ENCODE measurements around the gene IMMP2L. TPM values are rescaled to one million over a fixed set of nuclear protein-coding genes. Genes with fewer than 3 reads are reported as not detected.

IMMP2L gene
- total RNA-seq, 4 donors from 2014 or later, result 23.8 to 30.0 (median 27.7) TPM

DNA sequence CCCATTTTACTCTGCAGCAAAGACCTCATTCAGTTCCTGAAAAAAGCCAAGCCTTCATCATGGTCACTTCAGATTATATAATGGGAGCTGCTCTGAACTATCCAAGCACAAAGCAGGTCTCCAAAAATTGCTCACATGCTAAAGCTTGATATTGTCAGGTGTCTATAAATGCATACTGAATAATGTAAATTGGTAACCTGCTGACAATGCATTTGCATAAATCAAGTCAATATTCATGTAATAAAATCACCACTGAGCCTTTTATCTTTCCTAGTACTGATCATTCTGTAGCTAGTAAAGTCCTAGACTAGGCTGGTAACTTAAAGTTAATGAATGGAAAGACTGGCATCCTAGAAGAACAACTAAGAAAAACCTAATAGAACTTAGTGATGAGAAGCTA is 188.3 kb downstream of the IMMP2L start:
- intact Hi-C loops (cut with DNase I), result no loop called here

DNA sequence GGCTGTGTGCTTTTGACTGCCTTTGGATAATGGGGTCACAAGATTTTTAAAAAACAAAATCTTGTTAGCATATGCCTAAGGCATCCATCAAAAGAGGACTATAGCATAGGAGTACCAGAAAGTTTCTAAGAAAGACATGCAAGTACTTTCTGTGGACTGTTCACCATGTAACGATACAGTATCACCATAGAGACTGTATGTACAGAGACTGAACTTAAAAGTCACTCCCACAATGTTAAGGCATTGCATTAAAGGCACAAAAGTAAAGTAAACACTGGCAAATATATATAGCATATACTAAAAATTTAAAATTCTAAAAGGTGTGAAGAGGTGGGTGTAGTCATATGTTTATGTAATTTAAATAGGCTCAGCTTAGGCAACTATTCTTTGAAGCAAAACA is 190.9 kb downstream of the IMMP2L start:
- Histone ChIP-seq H3K27me3 (no peaks in the 10 kb centered on the region), H3K4me3 (replicated peaks in 1 of 3) (no peak overlapping the region), H3K36me3 (no peaks in the 10 kb centered on the region), H3K27ac (no peak overlapping the region), H3K9me3 (no peaks in the 10 kb centered on the region), H3K4me1 (no peaks in the 10 kb centered on the region)
- TF ChIP-seq, protein P1, sequence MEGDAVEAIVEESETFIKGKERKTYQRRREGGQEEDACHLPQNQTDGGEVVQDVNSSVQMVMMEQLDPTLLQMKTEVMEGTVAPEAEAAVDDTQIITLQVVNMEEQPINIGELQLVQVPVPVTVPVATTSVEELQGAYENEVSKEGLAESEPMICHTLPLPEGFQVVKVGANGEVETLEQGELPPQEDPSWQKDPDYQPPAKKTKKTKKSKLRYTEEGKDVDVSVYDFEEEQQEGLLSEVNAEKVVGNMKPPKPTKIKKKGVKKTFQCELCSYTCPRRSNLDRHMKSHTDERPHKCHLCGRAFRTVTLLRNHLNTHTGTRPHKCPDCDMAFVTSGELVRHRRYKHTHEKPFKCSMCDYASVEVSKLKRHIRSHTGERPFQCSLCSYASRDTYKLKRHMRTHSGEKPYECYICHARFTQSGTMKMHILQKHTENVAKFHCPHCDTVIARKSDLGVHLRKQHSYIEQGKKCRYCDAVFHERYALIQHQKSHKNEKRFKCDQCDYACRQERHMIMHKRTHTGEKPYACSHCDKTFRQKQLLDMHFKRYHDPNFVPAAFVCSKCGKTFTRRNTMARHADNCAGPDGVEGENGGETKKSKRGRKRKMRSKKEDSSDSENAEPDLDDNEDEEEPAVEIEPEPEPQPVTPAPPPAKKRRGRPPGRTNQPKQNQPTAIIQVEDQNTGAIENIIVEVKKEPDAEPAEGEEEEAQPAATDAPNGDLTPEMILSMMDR (IDR thresholded peaks at IDR 0.05), result no peak
- no peak for TF ChIP-seq POLR2A (IDR thresholded peaks at IDR 0.05)
- intact Hi-C loops (cut with DNase I), result no loop called here
- DNase-seq, result no peak
- 96 to 100% methylated on average over 1 of the region's 1 CpG for WGBS, 2 donors

More for the DNA sequence above, 188.3 kb downstream of the IMMP2L start:
- H3K4me1 ChIP-seq, result no peaks in the 10 kb centered on the region
- no peaks in the 10 kb centered on the region for H3K36me3 ChIP-seq
- no peak overlapping the region for H3K4me3 ChIP-seq (replicated peaks in 1 of 3)
- no peaks in the 10 kb centered on the region for H3K27me3 ChIP-seq
- H3K9me3 ChIP-seq, result no peaks in the 10 kb centered on the region
- no peak for DNase-seq
- TF ChIP-seq POLR2A (IDR thresholded peaks at IDR 0.05), result no peak
- H3K27ac ChIP-seq, result no peak overlapping the region

DNA sequence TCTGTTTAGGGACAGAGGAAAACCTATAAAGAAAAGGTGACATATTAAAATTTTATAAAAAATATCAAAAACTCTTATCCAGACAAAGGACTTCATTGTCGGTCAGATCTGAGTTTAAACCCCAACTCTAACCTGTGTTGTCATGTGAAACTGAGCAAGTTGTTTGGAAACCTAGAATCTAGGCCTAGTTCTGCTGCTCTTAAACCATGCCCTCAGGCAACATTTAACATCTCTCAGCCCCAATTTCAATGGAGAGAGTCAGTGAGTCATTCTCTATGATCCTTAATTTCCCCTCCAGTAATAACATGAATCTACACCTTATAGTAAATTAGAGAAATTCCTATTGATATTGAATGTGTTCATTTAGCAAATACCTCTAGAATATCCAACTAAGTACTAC is 192.3 kb downstream of the IMMP2L start:
- TF ChIP-seq, protein P1 (IDR thresholded peaks at IDR 0.05), result no peak
- no peak for TF ChIP-seq POLR2A (IDR thresholded peaks at IDR 0.05)
- intact Hi-C loops (cut with DNase I), result no loop called here
- DNase-seq, result no peak
- Histone ChIP-seq H3K9me3 (no peaks in the 10 kb centered on the region), H3K36me3 (no peaks in the 10 kb centered on the region), H3K4me3 (replicated peaks in 1 of 3) (no peak overlapping the region), H3K4me1 (no peaks in the 10 kb centered on the region), H3K27ac (no peak overlapping the region), H3K27me3 (no peaks in the 10 kb centered on the region)
- 100% methylated on average over 1 of the region's 1 CpG for WGBS, 2 donors

DNA sequence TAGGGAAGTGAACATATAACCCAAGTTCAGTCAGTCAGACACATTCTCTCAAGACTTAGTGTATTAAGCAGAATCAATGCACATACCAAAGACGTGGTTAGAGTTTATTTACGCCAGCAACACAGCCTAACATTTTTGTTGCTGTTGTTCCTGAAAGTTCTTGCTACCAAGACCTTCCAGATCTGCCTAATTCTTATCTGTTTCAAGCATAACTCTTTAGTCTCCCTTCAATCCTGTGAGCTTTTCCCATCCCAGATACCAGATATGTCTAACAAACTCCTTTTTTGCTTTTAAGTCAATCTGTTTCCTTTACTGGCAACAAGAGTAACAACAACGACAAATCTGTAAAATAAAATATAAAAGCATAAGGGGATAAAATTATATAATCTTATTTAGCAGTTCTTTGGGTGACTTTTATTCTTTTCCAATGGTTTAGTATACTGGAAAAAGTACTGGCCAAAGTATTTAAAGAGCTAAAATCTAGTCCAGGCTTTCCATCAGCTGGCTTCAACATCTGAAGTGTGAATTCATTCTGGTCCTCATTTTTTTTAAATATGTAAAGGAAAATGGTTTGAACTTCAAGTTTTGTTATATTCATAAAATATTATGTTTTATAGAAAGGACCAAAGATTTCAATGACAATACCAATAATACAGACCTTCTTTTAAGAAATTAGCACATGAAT is 193.8 kb downstream of the IMMP2L start:
- no peak overlapping the region for H3K4me3 ChIP-seq (replicated peaks in 1 of 3)
- no peak for TF ChIP-seq POLR2A (IDR thresholded peaks at IDR 0.05)
- TF ChIP-seq, protein P1 (IDR thresholded peaks at IDR 0.05), result no peak
- no peaks in the 10 kb centered on the region for H3K27me3 ChIP-seq
- H3K4me1 ChIP-seq, result no peaks in the 10 kb centered on the region
- no peaks in the 10 kb centered on the region for H3K36me3 ChIP-seq
- DNase-seq, result no peak
- no peak overlapping the region for H3K27ac ChIP-seq
- intact Hi-C loops (cut with DNase I), result no loop called here
- no peaks in the 10 kb centered on the region for H3K9me3 ChIP-seq
- WGBS, 2 donors, result 91 to 96% methylated on average over 3 of the region's 3 CpGs

DNA sequence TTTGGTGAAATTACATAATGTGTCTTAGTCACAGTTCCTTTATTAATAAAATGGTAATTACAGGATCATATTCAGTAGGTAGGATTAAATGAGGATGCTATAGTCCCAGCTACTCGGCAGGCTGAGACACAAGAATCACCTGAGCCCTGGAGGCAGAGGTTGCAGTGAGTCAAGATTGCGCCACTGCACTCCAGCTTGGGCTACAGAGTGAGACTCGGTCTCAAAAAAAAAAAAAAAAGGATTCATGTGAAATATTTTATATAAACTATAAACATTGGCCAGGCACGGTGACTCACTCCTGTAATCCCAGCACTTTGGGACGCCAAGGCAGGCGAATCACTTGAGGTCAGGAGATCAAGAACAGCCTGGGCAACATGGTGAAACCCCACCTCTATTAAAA is 197.9 kb downstream of the IMMP2L start:
- no peak overlapping the region for H3K27ac ChIP-seq
- TF ChIP-seq POLR2A (IDR thresholded peaks at IDR 0.05), result no peak
- TF ChIP-seq, protein P1 (IDR thresholded peaks at IDR 0.05), result no peak
- H3K36me3 ChIP-seq, result no peaks in the 10 kb centered on the region
- H3K4me1 ChIP-seq, result no peaks in the 10 kb centered on the region
- no peaks in the 10 kb centered on the region for H3K27me3 ChIP-seq
- intact Hi-C loops (cut with DNase I), result no loop called here
- no peaks in the 10 kb centered on the region for H3K9me3 ChIP-seq
- DNase-seq, result no peak
- H3K4me3 ChIP-seq (replicated peaks in 1 of 3), result no peak overlapping the region
- 96 to 98% methylated on average over 6 of the region's 6 CpGs for WGBS, 2 donors

Measured in thyroid gland (tissue), 4 donors.